IPS-18a (cell line): Measurements from ENCODE around the gene SLC17A4.

ENCODE experiments used
- H3K27ac ChIP-seq: one replicate; pipeline ENCODE4 v1.5.1; 2013; ENCODE audit warnings: low read length
- H3K27me3 ChIP-seq: one replicate; pipeline ENCODE4 v1.6.1; 2013; ENCODE audit warnings: mild to moderate bottlenecking, low read length; ENCODE audit not compliant: control insufficient read depth, insufficient read depth
- H3K36me3 ChIP-seq: one replicate; pipeline ENCODE4 v1.6.1; 2013; ENCODE audit warnings: low read depth, low read length; ENCODE audit not compliant: control insufficient read depth
- H3K4me1 ChIP-seq: one replicate; pipeline ENCODE4 v1.6.1; 2013; ENCODE audit warnings: low read depth, low read length; ENCODE audit not compliant: control insufficient read depth
- H3K4me3 ChIP-seq: one replicate; pipeline ENCODE4 v1.5.1; 2013; ENCODE audit warnings: low read length
- H3K9ac ChIP-seq: one replicate; pipeline ENCODE4 v1.6.1; 2013; ENCODE audit warnings: mild to moderate bottlenecking, low read length, moderate library complexity
- H3K9me3 ChIP-seq: one replicate; pipeline ENCODE4 v1.6.1; 2013; ENCODE audit warnings: low read depth, low read length; ENCODE audit not compliant: control insufficient read depth

SLC17A4 gene

GRCh38 chr6:25755483-25755882, 941 bp downstream of the SLC17A4 start:
- H3K27me3 ChIP-seq, result no peaks in the 10 kb centered on the region
- no peak overlapping the region for H3K27ac ChIP-seq
- no peak overlapping the region for H3K9ac ChIP-seq
- H3K9me3 ChIP-seq, result no peaks in the 10 kb centered on the region
- H3K4me1 ChIP-seq, result no peaks in the 10 kb centered on the region
- H3K36me3 ChIP-seq, result no peaks in the 10 kb centered on the region
- H3K4me3 ChIP-seq, result no peak overlapping the region

- no peak overlapping the region for H3K27ac ChIP-seq
- H3K27me3 ChIP-seq, result no peaks in the 10 kb centered on the region
- no peaks in the 10 kb centered on the region for H3K36me3 ChIP-seq
- H3K9me3 ChIP-seq, result no peaks in the 10 kb centered on the region
- H3K4me1 ChIP-seq, result no peaks in the 10 kb centered on the region
- H3K9ac ChIP-seq, result no peak overlapping the region
- no peak overlapping the region for H3K4me3 ChIP-seq
Measured at GRCh38 chr6:25756382-25757363, 2.1 kb downstream of the SLC17A4 start.

- Histone ChIP-seq H3K27me3 (no peaks in the 10 kb centered on the region), H3K9me3 (no peaks in the 10 kb centered on the region), H3K4me3 (no peak overlapping the region), H3K27ac (no peak overlapping the region), H3K9ac (no peak overlapping the region), H3K36me3 (no peaks in the 10 kb centered on the region), H3K4me1 (no peaks in the 10 kb centered on the region)
Measured at GRCh38 chr6:25757936-25758642, 3.5 kb downstream of the SLC17A4 start.

- H3K9ac ChIP-seq, result no peak overlapping the region
- H3K36me3 ChIP-seq, result no peaks in the 10 kb centered on the region
- no peaks in the 10 kb centered on the region for H3K9me3 ChIP-seq
- no peaks in the 10 kb centered on the region for H3K4me1 ChIP-seq
- no peaks in the 10 kb centered on the region for H3K27me3 ChIP-seq
- no peak overlapping the region for H3K27ac ChIP-seq
- H3K4me3 ChIP-seq, result no peak overlapping the region
Measured at GRCh38 chr6:25764611-25765010, 10.1 kb downstream of the SLC17A4 start.

GRCh38 chr6:25768566-25768965, 14.0 kb downstream of the SLC17A4 start:
- no peaks in the 10 kb centered on the region for H3K27me3 ChIP-seq
- H3K9me3 ChIP-seq, result no peaks in the 10 kb centered on the region
- no peaks in the 10 kb centered on the region for H3K36me3 ChIP-seq
- no peak overlapping the region for H3K9ac ChIP-seq
- no peaks in the 10 kb centered on the region for H3K4me1 ChIP-seq
- H3K4me3 ChIP-seq, result no peak overlapping the region
- no peak overlapping the region for H3K27ac ChIP-seq

- Histone ChIP-seq H3K27ac (no peak overlapping the region), H3K36me3 (no peaks in the 10 kb centered on the region), H3K27me3 (no peaks in the 10 kb centered on the region), H3K4me1 (no peaks in the 10 kb centered on the region), H3K4me3 (no peak overlapping the region), H3K9ac (no peak overlapping the region), H3K9me3 (no peaks in the 10 kb centered on the region)
Measured at GRCh38 chr6:25769983-25770382, 15.4 kb downstream of the SLC17A4 start.

GRCh38 chr6:25774120-25774715, 19.7 kb downstream of the SLC17A4 start:
- Histone ChIP-seq H3K9ac (no peak overlapping the region), H3K27me3 (no peaks in the 10 kb centered on the region), H3K27ac (no peak overlapping the region), H3K36me3 (no peaks in the 10 kb centered on the region), H3K4me3 (no peak overlapping the region), H3K9me3 (no peaks in the 10 kb centered on the region), H3K4me1 (no peaks in the 10 kb centered on the region)

- H3K4me3 ChIP-seq, result no peak overlapping the region
- no peaks in the 10 kb centered on the region for H3K9me3 ChIP-seq
- no peaks in the 10 kb centered on the region for H3K36me3 ChIP-seq
- H3K27me3 ChIP-seq, result no peaks in the 10 kb centered on the region
- H3K27ac ChIP-seq, result no peak overlapping the region
- H3K9ac ChIP-seq, result no peak overlapping the region
- H3K4me1 ChIP-seq, result no peaks in the 10 kb centered on the region
Measured at GRCh38 chr6:25777031-25777430, 22.5 kb downstream of the SLC17A4 start.

GRCh38 chr6:25777856-25778649, 23.5 kb downstream of the SLC17A4 start:
- Histone ChIP-seq H3K4me3 (no peak overlapping the region), H3K27me3 (no peaks in the 10 kb centered on the region), H3K36me3 (no peaks in the 10 kb centered on the region), H3K27ac (no peak overlapping the region), H3K9ac (no peak overlapping the region), H3K9me3 (no peaks in the 10 kb centered on the region), H3K4me1 (no peaks in the 10 kb centered on the region)

- Histone ChIP-seq H3K4me1 (no peaks in the 10 kb centered on the region), H3K36me3 (no peaks in the 10 kb centered on the region), H3K4me3 (no peak overlapping the region), H3K9ac (no peak overlapping the region), H3K27me3 (no peaks in the 10 kb centered on the region), H3K9me3 (no peaks in the 10 kb centered on the region), H3K27ac (no peak overlapping the region)
Measured at GRCh38 chr6:25781134-25781533, 26.6 kb downstream of the SLC17A4 start.

GRCh38 chr6:25787428-25787827, 32.9 kb downstream of the SLC17A4 start:
- no peak overlapping the region for H3K27ac ChIP-seq
- H3K36me3 ChIP-seq, result no peaks in the 10 kb centered on the region
- H3K9ac ChIP-seq, result no peak overlapping the region
- no peaks in the 10 kb centered on the region for H3K27me3 ChIP-seq
- H3K4me3 ChIP-seq, result no peak overlapping the region
- no peaks in the 10 kb centered on the region for H3K9me3 ChIP-seq
- no peaks in the 10 kb centered on the region for H3K4me1 ChIP-seq
